ENCODE measurements around the gene TM2D3.
"Not testable (repeated sequence)": the region's sequence is repeated elsewhere in the genome, so short reads cannot be mapped to it uniquely, and the experiment has no call there.

Gene TM2D3

GRCh38 chr15:101669744-101670143 is 17.6 kb upstream of the TM2D3 start:
- Mint-ChIP-seq H3K27ac (no peak overlapping the region), H3K27me3 (no peaks in the 10 kb centered on the region), H3K4me1 (ENCODE audit: low read depth) (peaks cover 6% of the 10 kb centered on the region), H3K4me3 (no peak overlapping the region), H3K36me3 (peaks cover 30% of the 10 kb centered on the region), H3K9me3 (ENCODE audit: low read depth) (no peaks in the 10 kb centered on the region)

GRCh38 chr15:101667881-101668280 is 15.7 kb upstream of the TM2D3 start:
- no peak overlapping the region for H3K27ac Mint-ChIP-seq
- H3K4me1 Mint-ChIP-seq (ENCODE audit: low read depth) = peaks cover 7% of the 10 kb centered on the region
- no peak overlapping the region for H3K4me3 Mint-ChIP-seq
- no peaks in the 10 kb centered on the region for H3K27me3 Mint-ChIP-seq
- H3K9me3 Mint-ChIP-seq (ENCODE audit: low read depth) = no peaks in the 10 kb centered on the region
- peaks cover 21% of the 10 kb centered on the region for H3K36me3 Mint-ChIP-seq

GRCh38 chr15:101664303-101664913 is 12.2 kb upstream of the TM2D3 start:
- no peaks in the 10 kb centered on the region for H3K27me3 Mint-ChIP-seq
- peaks cover 7% of the 10 kb centered on the region for H3K4me1 Mint-ChIP-seq (ENCODE audit: low read depth)
- H3K4me3 Mint-ChIP-seq = no peak overlapping the region
- H3K9me3 Mint-ChIP-seq (ENCODE audit: low read depth) = no peaks in the 10 kb centered on the region
- no peak overlapping the region for H3K27ac Mint-ChIP-seq
- H3K36me3 Mint-ChIP-seq = peaks cover 11% of the 10 kb centered on the region

GRCh38 chr15:101662203-101662602 is 10.0 kb upstream of the TM2D3 start:
- Mint-ChIP-seq H3K4me3 (no peak overlapping the region), H3K9me3 (ENCODE audit: low read depth) (no peaks in the 10 kb centered on the region), H3K27ac (no peak overlapping the region)

GRCh38 chr15:101660005-101660404 is 7.8 kb upstream of the TM2D3 start:
- Mint-ChIP-seq H3K4me1 (ENCODE audit: low read depth) (peaks cover 4% of the 10 kb centered on the region), H3K9me3 (ENCODE audit: low read depth) (no peaks in the 10 kb centered on the region), H3K36me3 (peaks cover 4% of the 10 kb centered on the region), H3K27me3 (no peaks in the 10 kb centered on the region), H3K4me3 (no peak overlapping the region), H3K27ac (no peak overlapping the region)

More at GRCh38 chr15:101662203-101662602, 10.0 kb upstream of the TM2D3 start:
- peaks cover 7% of the 10 kb centered on the region for H3K4me1 Mint-ChIP-seq (ENCODE audit: low read depth)
- H3K36me3 Mint-ChIP-seq = peaks cover 6% of the 10 kb centered on the region
- H3K27me3 Mint-ChIP-seq = no peaks in the 10 kb centered on the region

GRCh38 chr15:101657968-101658784 is 6.0 kb upstream of the TM2D3 start:
- Mint-ChIP-seq H3K9me3 (ENCODE audit: low read depth) (no peaks in the 10 kb centered on the region), H3K27ac (no peak overlapping the region), H3K4me3 (no peak overlapping the region), H3K4me1 (ENCODE audit: low read depth) (peaks cover 12% of the 10 kb centered on the region), H3K27me3 (no peaks in the 10 kb centered on the region), H3K36me3 (peaks cover 4% of the 10 kb centered on the region)

- H3K27ac Mint-ChIP-seq = peak overlapping the region; percentile 22
- H3K27me3 Mint-ChIP-seq = no peaks in the 10 kb centered on the region
- H3K9me3 Mint-ChIP-seq (ENCODE audit: low read depth) = no peaks in the 10 kb centered on the region
- H3K4me3 Mint-ChIP-seq = no peak overlapping the region
- peaks cover 15% of the 10 kb centered on the region for H3K4me1 Mint-ChIP-seq (ENCODE audit: low read depth)
- H3K36me3 Mint-ChIP-seq = peaks cover 4% of the 10 kb centered on the region
These were observed 5.0 kb upstream of the TM2D3 start for GRCh38 chr15:101657171-101657570.

- not testable (repeated sequence) for H3K36me3 Mint-ChIP-seq; H3K9me3 Mint-ChIP-seq (ENCODE audit: low read depth); H3K27me3 Mint-ChIP-seq
- Mint-ChIP-seq H3K4me1 (ENCODE audit: low read depth) (peaks cover 32% of the 10 kb centered on the region), H3K27ac (peak overlapping the region; percentile 67), H3K4me3 (peak overlapping the region; percentile 96)
These were observed 2.6 kb upstream of the TM2D3 start for GRCh38 chr15:101654624-101655337.

- no peaks in the 10 kb centered on the region for H3K36me3 Mint-ChIP-seq
- H3K9me3 Mint-ChIP-seq (ENCODE audit: low read depth) = no peaks in the 10 kb centered on the region
- no peaks in the 10 kb centered on the region for H3K27me3 Mint-ChIP-seq
- peak overlapping the region; percentile 67 for H3K27ac Mint-ChIP-seq
- peak overlapping the region; percentile 96 for H3K4me3 Mint-ChIP-seq
- peaks cover 38% of the 10 kb centered on the region for H3K4me1 Mint-ChIP-seq (ENCODE audit: low read depth)
These were observed 2.0 kb upstream of the TM2D3 start for GRCh38 chr15:101654171-101654570.

GRCh38 chr15:101652786-101653430 is 727 bp upstream of the TM2D3 start:
- Mint-ChIP-seq H3K9me3 (ENCODE audit: low read depth) (no peaks in the 10 kb centered on the region), H3K4me1 (ENCODE audit: low read depth) (peaks cover 48% of the 10 kb centered on the region), H3K36me3 (no peaks in the 10 kb centered on the region), H3K27ac (peak overlapping the region; percentile 96), H3K4me3 (peak overlapping the region; percentile 96), H3K27me3 (no peaks in the 10 kb centered on the region)

GRCh38 chr15:101651554-101652097 is 555 bp downstream of the TM2D3 start:
- H3K36me3 Mint-ChIP-seq = no peaks in the 10 kb centered on the region
- no peaks in the 10 kb centered on the region for H3K27me3 Mint-ChIP-seq
- peak overlapping the region; percentile 96 for H3K4me3 Mint-ChIP-seq
- H3K4me1 Mint-ChIP-seq (ENCODE audit: low read depth) = peaks cover 53% of the 10 kb centered on the region
- no peaks in the 10 kb centered on the region for H3K9me3 Mint-ChIP-seq (ENCODE audit: low read depth)
- H3K27ac Mint-ChIP-seq = peak overlapping the region; percentile 96

GRCh38 chr15:101650145-101650544 is 2.0 kb downstream of the TM2D3 start:
- Mint-ChIP-seq H3K4me3 (peak overlapping the region; percentile 96), H3K9me3 (ENCODE audit: low read depth) (no peaks in the 10 kb centered on the region), H3K4me1 (ENCODE audit: low read depth) (peaks cover 58% of the 10 kb centered on the region), H3K27ac (peak overlapping the region; percentile 79), H3K27me3 (no peaks in the 10 kb centered on the region), H3K36me3 (peaks cover 2% of the 10 kb centered on the region)

GRCh38 chr15:101648356-101648755 is 3.8 kb downstream of the TM2D3 start:
- Mint-ChIP-seq H3K4me1 (ENCODE audit: low read depth) (peaks cover 47% of the 10 kb centered on the region), H3K36me3 (peaks cover 4% of the 10 kb centered on the region), H3K4me3 (no peak overlapping the region), H3K27ac (no peak overlapping the region), H3K27me3 (no peaks in the 10 kb centered on the region), H3K9me3 (ENCODE audit: low read depth) (no peaks in the 10 kb centered on the region)

GRCh38 chr15:101647251-101647650 is 4.9 kb downstream of the TM2D3 start:
- H3K27ac Mint-ChIP-seq = peak overlapping the region; percentile 54
- H3K4me1 Mint-ChIP-seq (ENCODE audit: low read depth) = peaks cover 51% of the 10 kb centered on the region
- peaks cover 4% of the 10 kb centered on the region for H3K36me3 Mint-ChIP-seq
- H3K4me3 Mint-ChIP-seq = no peak overlapping the region
- no peaks in the 10 kb centered on the region for H3K9me3 Mint-ChIP-seq (ENCODE audit: low read depth)
- H3K27me3 Mint-ChIP-seq = no peaks in the 10 kb centered on the region
